HCT116 (cell line): ENCODE measurements around the gene SBF2. TPM values are rescaled to one million over a fixed set of nuclear protein-coding genes. Genes with fewer than 3 reads are reported as not detected.

Experiments used
- ATAC-seq: fragments of 200-7000 bp; cut with Tn5 transposase; 2 replicates; pipeline ENCODE4 v1.9.1; 2020; ENCODE audit warnings: mild to moderate bottlenecking, moderate library complexity
- BruUV-seq: library from RNA; stranded (reverse); fragments of 400-500 nt; replicated peaks from 2 replicates; lab custom pipeline; 2021; lab: Mats Ljungman, UMichigan
- CTCF ChIA-PET: fragments of 300-600 bp; sonication (Branson Sonifier 250); formaldehyde crosslinking; loops from one replicate; lab custom pipeline; 2021; ENCODE audit warnings: antibody characterized with exemption; lab: Charles Lee
- POLR2A ChIA-PET: fragments of 300-600, 350-600 bp; sonication (Branson Sonifier 250); formaldehyde crosslinking; loops from one replicate; lab custom pipeline; 2021; ENCODE audit warnings: antibody characterized with exemption; lab: Charles Lee
- RAD21 ChIA-PET, 2 experiments: fragments of 300-600 bp; sonication (Branson Sonifier 250); formaldehyde crosslinking; loops; one replicate each; lab custom pipeline; 2023; ENCODE audit warnings: low total read pairs in 2 of 2; ENCODE audit not compliant: uncharacterized antibody in 2 of 2, unreplicated experiment in 2 of 2, low non-redundant PET in 1 of 2; lab: Charles Lee
- DNase-seq: peaks from one replicate; pipeline ENCODE4 v3.0.0-alpha.2; 2010; ENCODE audit warnings: low read depth, low spot score
- H2AFZ ChIP-seq: fragments of 200-600 bp; shearing (Covaris generic), sonication (generic); 2 replicates; pipeline ENCODE4 v1.6.1; 2017; ENCODE audit warnings: low read depth, mixed run types, mixed read lengths, antibody characterized with exemption, low read length; ENCODE audit not compliant: poor library complexity, severe bottlenecking
- H3K27ac ChIP-seq: 2 replicates; pipeline ENCODE4 v1.5.1; 2012; ENCODE audit warnings: low read depth, low read length
- H3K27me3 ChIP-seq: fragments of 200-600 bp; sonication (generic); 2 replicates; pipeline ENCODE4 v1.6.1; 2016; ENCODE audit warnings: mixed run types, low read length, mixed read lengths; ENCODE audit not compliant: insufficient read depth
- H3K36me3 ChIP-seq, 2 experiments: fragments of 200-500 bp in 1 of 2; fragments of 200-600 bp in 1 of 2; sonication (Bioruptor generic) in 1 of 2; sonication (generic) in 1 of 2; 2 replicates each; pipeline versions ENCODE4 v1.5.1 to v1.6.1; 2014 to 2016; ENCODE audit warnings: low read length in 2 of 2, inconsistent platforms in 1 of 2, mixed read lengths in 1 of 2, mixed run types in 1 of 2; ENCODE audit not compliant: insufficient read depth in 2 of 2, control insufficient read depth in 1 of 2
- H3K4me1 ChIP-seq, 2 experiments: fragments of 200-600 bp in 1 of 2; sonication (generic) in 1 of 2; 2 replicates each; pipeline versions ENCODE4 v1.5.1 to v1.6.1; 2012 to 2017; ENCODE audit warnings: low read length in 2 of 2, inconsistent platforms in 1 of 2, mild to moderate bottlenecking in 1 of 2, mixed read lengths in 1 of 2, mixed run types in 1 of 2, moderate library complexity in 1 of 2; ENCODE audit not compliant: insufficient read depth in 2 of 2, control insufficient read depth in 1 of 2
- H3K4me2 ChIP-seq: fragments of 200-600 bp; sonication (generic); 2 replicates; pipeline ENCODE4 v1.6.1; 2017; ENCODE audit warnings: mixed run types, low read length, mixed read lengths
- H3K4me3 ChIP-seq, 2 experiments: fragments of 200-600 bp in 1 of 2; sonication (generic) in 1 of 2; replicated peaks in 1 of 2; 2 replicates each; pipeline ENCODE4 v1.5.1; 2011 to 2016; ENCODE audit warnings: low read length in 2 of 2, control low read depth in 1 of 2, low read depth in 1 of 2, mild to moderate bottlenecking in 1 of 2, mixed read lengths in 1 of 2, mixed run types in 1 of 2
- H3K79me2 ChIP-seq: fragments of 200-600 bp; sonication (generic); 2 replicates; pipeline ENCODE4 v1.6.1; 2017; ENCODE audit warnings: mild to moderate bottlenecking, mixed run types, low read length, moderate library complexity, mixed read lengths; ENCODE audit not compliant: insufficient read depth
- H3K9ac ChIP-seq: fragments of 200-600 bp; sonication (generic); 2 replicates; pipeline ENCODE4 v1.6.1; 2016; ENCODE audit warnings: low read length, mixed read lengths
- H3K9me2 ChIP-seq: fragments of 200-600 bp; sonication (generic), shearing (Covaris generic); 2 replicates; pipeline ENCODE4 v1.6.1; 2017; ENCODE audit warnings: mixed run types, mild to moderate bottlenecking, moderate library complexity; ENCODE audit not compliant: insufficient read depth
- H3K9me3 ChIP-seq, 2 experiments: fragments of 200-500 bp in 1 of 2; fragments of 200-600 bp in 1 of 2; sonication (Bioruptor generic) in 1 of 2; sonication (generic) in 1 of 2; 2 replicates each; pipeline ENCODE4 v1.6.1; 2014 to 2017; ENCODE audit warnings: low read length in 2 of 2, mixed read lengths in 2 of 2, inconsistent platforms in 1 of 2, low read depth in 1 of 2, mild to moderate bottlenecking in 1 of 2, mixed run types in 1 of 2, moderate library complexity in 1 of 2; ENCODE audit not compliant: control insufficient read depth in 1 of 2, insufficient read depth in 1 of 2
- H4K20me1 ChIP-seq: fragments of 200-600 bp; sonication (generic), shearing (Covaris generic); 2 replicates; pipeline ENCODE4 v1.6.1; 2017; ENCODE audit warnings: mixed run types, mild to moderate bottlenecking, moderate library complexity; ENCODE audit not compliant: insufficient read depth
- EZH2 ChIP-seq: fragments of 200-600 bp; sonication (generic); IDR thresholded peaks from 2 replicates; pipeline ENCODE4 v1.6.1; 2017; ENCODE audit warnings: antibody characterized with exemption, mixed run types
- EZH2phosphoT487 ChIP-seq: fragments of 200-600 bp; IDR thresholded peaks from 2 replicates; pipeline ENCODE4 v1.6.1; 2018; ENCODE audit warnings: antibody characterized with exemption, borderline replicate concordance
- POLR2A ChIP-seq: IDR thresholded peaks from 2 replicates; pipeline ENCODE4 v1.7.0; 2011; ENCODE audit warnings: borderline replicate concordance; ENCODE audit not compliant: insufficient read depth, insufficient read length; ENCODE audit errors: extremely low read depth
- SIN3A ChIP-seq: IDR thresholded peaks from 2 replicates; pipeline ENCODE4 v1.6.1; 2012; ENCODE audit warnings: low read depth
- TCF7L2 ChIP-seq: IDR thresholded peaks from 2 replicates; pipeline ENCODE4 v1.7.0; 2011; ENCODE audit warnings: borderline replicate concordance, inconsistent platforms; ENCODE audit not compliant: insufficient read depth, insufficient read length; ENCODE audit errors: extremely low read depth
- intact Hi-C: fragments of 100-400 bp; cut with micrococcal nuclease; formaldehyde crosslinking; loops from 2 replicates; pipeline ENCODE4 v1.10.0; 2022
- total RNA-seq: library from RNA; stranded (reverse); gene quantifications from one replicate; pipeline ENCODE4 v1.2.1, GENCODE V29; 2021; ENCODE audit not compliant: unreplicated experiment
- TF ChIP-seq, protein P1 (sequence below): IDR thresholded peaks from 2 replicates; pipeline ENCODE4 v1.6.1; 2011; ENCODE audit warnings: mild to moderate bottlenecking, low read length, moderate library complexity; ENCODE audit not compliant: insufficient replicate concordance; ENCODE audit errors: extremely low read depth
- TF ChIP-seq, protein P2 (sequence below), 3 experiments: fragments of 200-600 bp in 1 of 3; sonication (generic) in 1 of 3; IDR thresholded peaks in 2 of 3; conservative IDR thresholded peaks in 1 of 3; 2 replicates each; pipeline ENCODE4 v1.5.1; 2012 to 2017; ENCODE audit warnings: low read depth in 2 of 3, low read length in 2 of 3, antibody characterized with exemption in 1 of 3, borderline replicate concordance in 1 of 3, control low read depth in 1 of 3, mild to moderate bottlenecking in 1 of 3, mixed read lengths in 1 of 3, mixed run types in 1 of 3, moderate library complexity in 1 of 3; ENCODE audit not compliant: insufficient read depth in 1 of 3

The SBF2 gene
- total RNA-seq, 1 experiment from 2014 or later: 35.0 TPM

DNA sequence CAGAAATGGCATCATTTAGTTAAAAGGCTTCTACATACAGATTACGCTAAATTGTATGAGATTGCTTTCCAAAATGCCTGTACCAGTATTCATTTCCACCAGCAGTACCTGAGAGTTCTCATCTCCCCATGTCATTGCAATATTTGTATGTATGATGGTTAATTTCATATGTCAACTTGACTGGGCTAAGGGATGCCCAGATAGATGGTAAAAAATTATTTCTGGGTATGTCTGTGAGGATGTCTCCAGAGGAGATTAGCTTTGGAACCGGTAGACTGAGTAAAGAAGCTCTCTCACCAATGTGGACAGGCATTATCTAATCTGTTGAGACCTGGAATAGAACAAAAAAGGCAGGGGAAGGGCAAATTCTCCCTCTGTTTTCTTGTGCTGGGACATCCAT lies 17.8 kb upstream of the SBF2 start (continued):
- TF ChIP-seq EZH2phosphoT487 (no peak), POLR2A (no peak), SIN3A (no peak)
- TF ChIP-seq, protein P1, sequence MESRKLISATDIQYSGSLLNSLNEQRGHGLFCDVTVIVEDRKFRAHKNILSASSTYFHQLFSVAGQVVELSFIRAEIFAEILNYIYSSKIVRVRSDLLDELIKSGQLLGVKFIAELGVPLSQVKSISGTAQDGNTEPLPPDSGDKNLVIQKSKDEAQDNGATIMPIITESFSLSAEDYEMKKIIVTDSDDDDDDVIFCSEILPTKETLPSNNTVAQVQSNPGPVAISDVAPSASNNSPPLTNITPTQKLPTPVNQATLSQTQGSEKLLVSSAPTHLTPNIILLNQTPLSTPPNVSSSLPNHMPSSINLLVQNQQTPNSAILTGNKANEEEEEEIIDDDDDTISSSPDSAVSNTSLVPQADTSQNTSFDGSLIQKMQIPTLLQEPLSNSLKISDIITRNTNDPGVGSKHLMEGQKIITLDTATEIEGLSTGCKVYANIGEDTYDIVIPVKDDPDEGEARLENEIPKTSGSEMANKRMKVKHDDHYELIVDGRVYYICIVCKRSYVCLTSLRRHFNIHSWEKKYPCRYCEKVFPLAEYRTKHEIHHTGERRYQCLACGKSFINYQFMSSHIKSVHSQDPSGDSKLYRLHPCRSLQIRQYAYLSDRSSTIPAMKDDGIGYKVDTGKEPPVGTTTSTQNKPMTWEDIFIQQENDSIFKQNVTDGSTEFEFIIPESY: no peak
- TF ChIP-seq, all 23 proteins: peak for 0

DNA sequence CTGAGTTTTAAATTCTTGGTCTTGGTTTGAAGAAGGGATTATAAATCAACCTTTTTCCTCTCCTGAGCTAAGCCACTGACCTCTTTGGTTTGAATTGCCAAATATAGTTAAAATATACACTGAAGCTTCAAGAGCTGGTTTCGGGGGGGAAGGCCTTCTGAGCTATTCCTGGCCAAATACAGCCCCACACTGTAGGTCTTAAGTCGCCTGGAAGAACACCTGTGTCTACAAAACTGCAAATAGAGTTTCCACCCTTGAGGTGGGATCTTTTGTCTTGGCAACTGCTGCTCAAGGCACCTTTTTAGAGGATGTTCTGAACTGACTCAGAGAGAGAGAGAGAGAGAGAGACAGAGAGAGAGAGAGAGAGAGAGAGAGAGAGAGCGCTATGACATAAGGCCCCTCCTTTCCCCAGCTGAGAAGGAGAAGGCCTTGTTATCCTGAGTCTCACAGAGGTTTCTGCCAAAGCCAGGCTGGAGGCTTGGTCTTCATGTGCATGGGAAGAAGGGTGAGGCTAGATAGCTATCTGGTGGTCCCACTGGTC lies 16.4 kb upstream of the SBF2 start:
- H3K27ac ChIP-seq: no peak overlapping the region
- ATAC-seq (no peak), DNase-seq (no peak)
- H3K4me1 ChIP-seq: peaks cover 42 to 58% of the 10 kb centered on the region in 2 experiments
- H3K4me2 ChIP-seq: peak overlapping the region; percentile 98
- no TSS peak for BruUV-seq
- H3K9ac ChIP-seq: peak overlapping the region; percentile 8
- H4K20me1 ChIP-seq: no peaks in the 10 kb centered on the region
- no peaks in the 10 kb centered on the region for H3K27me3 ChIP-seq
- CTCF ChIA-PET: interaction anchor here (3.3 to 3.7 kb wide), 2 partner anchors 56 to 552 kb away, joined by 18 to 25 read pairs; no protein-coding TSS in a partner anchor
- POLR2A ChIA-PET: interaction anchor here (0.8 to 3.7 kb wide), 3 partner anchors 14 to 551 kb away, joined by 3 to 18 read pairs (median 4); no protein-coding TSS in a partner anchor
- no peak overlapping the region for H2AFZ ChIP-seq
- TF ChIP-seq TCF7L2: peak; percentile 12
- TF ChIP-seq, protein P2, sequence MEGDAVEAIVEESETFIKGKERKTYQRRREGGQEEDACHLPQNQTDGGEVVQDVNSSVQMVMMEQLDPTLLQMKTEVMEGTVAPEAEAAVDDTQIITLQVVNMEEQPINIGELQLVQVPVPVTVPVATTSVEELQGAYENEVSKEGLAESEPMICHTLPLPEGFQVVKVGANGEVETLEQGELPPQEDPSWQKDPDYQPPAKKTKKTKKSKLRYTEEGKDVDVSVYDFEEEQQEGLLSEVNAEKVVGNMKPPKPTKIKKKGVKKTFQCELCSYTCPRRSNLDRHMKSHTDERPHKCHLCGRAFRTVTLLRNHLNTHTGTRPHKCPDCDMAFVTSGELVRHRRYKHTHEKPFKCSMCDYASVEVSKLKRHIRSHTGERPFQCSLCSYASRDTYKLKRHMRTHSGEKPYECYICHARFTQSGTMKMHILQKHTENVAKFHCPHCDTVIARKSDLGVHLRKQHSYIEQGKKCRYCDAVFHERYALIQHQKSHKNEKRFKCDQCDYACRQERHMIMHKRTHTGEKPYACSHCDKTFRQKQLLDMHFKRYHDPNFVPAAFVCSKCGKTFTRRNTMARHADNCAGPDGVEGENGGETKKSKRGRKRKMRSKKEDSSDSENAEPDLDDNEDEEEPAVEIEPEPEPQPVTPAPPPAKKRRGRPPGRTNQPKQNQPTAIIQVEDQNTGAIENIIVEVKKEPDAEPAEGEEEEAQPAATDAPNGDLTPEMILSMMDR (IDR thresholded peaks at IDR 0.05 in 2 of 3, conservative IDR thresholded peaks at IDR 0.05 in 1 of 3; ENCODE audit: borderline replicate concordance in 1 of 3, insufficient read depth in 1 of 3, low read depth in 2 of 3, low read length in 2 of 3): no peak
- no peak for TF ChIP-seq EZH2
- H3K4me3 ChIP-seq: no peak overlapping the region
- peaks cover 0 to 15% of the 10 kb centered on the region in 2 experiments; a peak in 2 of 4 replicates for H3K36me3 ChIP-seq
- H3K9me2 ChIP-seq: no peaks in the 10 kb centered on the region
- intact Hi-C loops: no loop called here
- RAD21 ChIA-PET: interaction anchor here (1.0 to 1.3 kb wide), 3 partner anchors 95 to 425 kb away, joined by 3 to 5 read pairs (median 3); no protein-coding TSS in a partner anchor
- no peaks in the 10 kb centered on the region for H3K9me3 ChIP-seq
- peaks cover 17% of the 10 kb centered on the region for H3K79me2 ChIP-seq
